Thyroid gland (tissue), 4 donors: ENCODE results near the gene KLHL20.

ENCODE experiments used
- CTCF ChIP-seq, 6 experiments: fragments of 200-600 bp in 3 of 6; fragments of 450-650 bp in 3 of 6; sonication (generic) in 3 of 6; IDR thresholded peaks; one replicate each; pipeline ENCODE4 v1.5.1; 2016 to 2019; ENCODE audit warnings: antibody characterized with exemption in 6 of 6, mild to moderate bottlenecking in 2 of 6, inconsistent platforms in 1 of 6, moderate library complexity in 1 of 6
- POLR2A ChIP-seq, 2 donors: fragments of 450-650 bp; IDR thresholded peaks; one replicate each; pipeline ENCODE4 v1.6.1; 2017; ENCODE audit warnings: antibody characterized with exemption in 2 of 2, mild to moderate bottlenecking in 2 of 2, moderate library complexity in 1 of 2

GRCh38 chr1:173705117-173705516, 9.7 kb upstream of the KLHL20 start:
- TF ChIP-seq CTCF (IDR thresholded peaks at IDR 0.05) (no peak), POLR2A (IDR thresholded peaks at IDR 0.05) (no peak)
